Ascending aorta (tissue), 2 donors: ENCODE data around the gene PARP11. TPM values are rescaled to one million over a fixed set of nuclear protein-coding genes. Genes with fewer than 3 reads are reported as not detected.

Experiments
- DNase-seq, 2 donors: peaks; one replicate each; pipeline ENCODE4 v3.0.0-alpha.2; 2019; ENCODE audit warnings: low spot score in 2 of 2
- H3K27ac ChIP-seq, 2 donors: fragments of 200-600 bp; sonication (generic); one replicate each; pipeline ENCODE4 v1.5.1; 2016 to 2017; ENCODE audit warnings: mild to moderate bottlenecking in 1 of 2
- H3K27me3 ChIP-seq: fragments of 200-600 bp; sonication (generic); one replicate; pipeline ENCODE4 v1.5.1; 2017
- H3K36me3 ChIP-seq, 2 donors: fragments of 200-600 bp; sonication (generic); one replicate each; pipeline ENCODE4 v1.5.1; 2016
- H3K4me1 ChIP-seq, 2 donors: fragments of 200-600 bp; sonication (generic); one replicate each; pipeline ENCODE4 v1.5.1; 2016 to 2017; ENCODE audit warnings: mild to moderate bottlenecking in 1 of 2
- H3K4me3 ChIP-seq, 2 donors: fragments of 200-600 bp; sonication (generic); one replicate each; pipeline ENCODE4 v1.5.1; 2016 to 2017; ENCODE audit warnings: mild to moderate bottlenecking in 1 of 2
- H3K9me3 ChIP-seq, 2 donors: fragments of 200-600 bp; sonication (generic); one replicate each; pipeline ENCODE4 v1.5.1; 2016
- intact Hi-C: fragments of 100-400 bp; cut with DNase I; formaldehyde crosslinking; loops from one replicate; pipeline ENCODE4 v1.15.1; 2023
- total RNA-seq: library from RNA; depleted of rRNA; stranded (reverse); fragments of >200 nt; gene quantifications from one replicate; pipeline ENCODE4 v1.1.0, GENCODE V29; 2016
- TF ChIP-seq, protein P1 (sequence below), 3 experiments: fragments of 200-600 bp in 2 of 3; fragments of 450-650 bp in 1 of 3; sonication (generic) in 2 of 3; IDR thresholded peaks; one replicate each; pipeline ENCODE4 v1.5.1; 2016 to 2019; ENCODE audit warnings: antibody characterized with exemption in 3 of 3, mild to moderate bottlenecking in 1 of 3, moderate library complexity in 1 of 3

The PARP11 gene
- total RNA-seq, 1 donor from 2014 or later: 4.2 TPM

DNA sequence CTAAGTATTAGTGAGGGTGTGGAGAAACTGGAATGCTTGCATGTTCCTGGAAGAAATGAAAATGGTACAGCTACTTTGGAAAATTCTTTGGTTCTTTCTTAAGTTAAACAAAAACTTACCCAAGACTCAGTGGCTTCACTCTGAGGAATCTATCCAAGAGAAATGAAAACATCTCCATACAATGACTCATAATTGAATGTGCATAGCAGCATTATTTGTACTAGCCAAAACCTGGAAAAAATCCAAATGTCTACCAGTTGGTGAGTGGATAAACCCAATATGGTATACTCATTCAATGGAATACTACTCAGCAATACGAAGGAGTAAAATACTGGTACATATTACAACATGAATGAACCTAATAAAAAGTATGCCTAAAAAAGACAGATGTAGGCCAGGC is 102.3 kb downstream of the PARP11 start:
- Histone ChIP-seq H3K27me3 (no peaks in the 10 kb centered on the region), H3K27ac (no peak overlapping the region), H3K9me3 (no peaks in the 10 kb centered on the region), H3K36me3 (no peaks in the 10 kb centered on the region), H3K4me1 (no peaks in the 10 kb centered on the region), H3K4me3 (no peak overlapping the region)
- no peak for DNase-seq
- intact Hi-C loops: no loop called here
- TF ChIP-seq, protein P1, sequence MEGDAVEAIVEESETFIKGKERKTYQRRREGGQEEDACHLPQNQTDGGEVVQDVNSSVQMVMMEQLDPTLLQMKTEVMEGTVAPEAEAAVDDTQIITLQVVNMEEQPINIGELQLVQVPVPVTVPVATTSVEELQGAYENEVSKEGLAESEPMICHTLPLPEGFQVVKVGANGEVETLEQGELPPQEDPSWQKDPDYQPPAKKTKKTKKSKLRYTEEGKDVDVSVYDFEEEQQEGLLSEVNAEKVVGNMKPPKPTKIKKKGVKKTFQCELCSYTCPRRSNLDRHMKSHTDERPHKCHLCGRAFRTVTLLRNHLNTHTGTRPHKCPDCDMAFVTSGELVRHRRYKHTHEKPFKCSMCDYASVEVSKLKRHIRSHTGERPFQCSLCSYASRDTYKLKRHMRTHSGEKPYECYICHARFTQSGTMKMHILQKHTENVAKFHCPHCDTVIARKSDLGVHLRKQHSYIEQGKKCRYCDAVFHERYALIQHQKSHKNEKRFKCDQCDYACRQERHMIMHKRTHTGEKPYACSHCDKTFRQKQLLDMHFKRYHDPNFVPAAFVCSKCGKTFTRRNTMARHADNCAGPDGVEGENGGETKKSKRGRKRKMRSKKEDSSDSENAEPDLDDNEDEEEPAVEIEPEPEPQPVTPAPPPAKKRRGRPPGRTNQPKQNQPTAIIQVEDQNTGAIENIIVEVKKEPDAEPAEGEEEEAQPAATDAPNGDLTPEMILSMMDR (IDR thresholded peaks at IDR 0.05): no peak

DNA sequence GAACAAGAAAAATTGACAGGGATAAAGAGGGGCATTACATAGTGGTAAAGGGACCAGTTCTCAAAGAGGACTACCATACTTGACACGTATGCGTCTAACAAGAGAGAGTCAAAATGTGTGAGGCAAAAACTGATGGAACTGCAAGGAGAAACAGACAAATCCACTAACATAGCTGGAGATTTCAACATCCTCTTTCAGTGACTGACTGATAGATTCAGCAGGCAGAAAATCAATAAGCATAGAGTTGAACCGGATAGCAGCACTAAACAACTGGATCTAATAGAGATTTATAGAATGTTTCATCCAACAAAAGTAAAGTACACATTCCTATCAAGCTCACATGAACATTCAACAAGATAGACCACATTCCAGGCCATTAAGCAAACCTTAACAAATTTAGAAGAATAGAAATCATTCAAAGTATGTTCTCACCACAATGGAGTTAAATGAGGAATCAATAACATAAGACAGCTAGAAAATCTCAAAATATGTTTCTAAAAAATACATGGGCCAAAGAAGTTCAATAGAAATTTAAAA is 104.2 kb downstream of the PARP11 start:
- H3K4me3 ChIP-seq: no peak overlapping the region
- TF ChIP-seq, protein P1 (IDR thresholded peaks at IDR 0.05): no peak
- H3K9me3 ChIP-seq: no peaks in the 10 kb centered on the region
- DNase-seq: no peak
- H3K27me3 ChIP-seq: no peaks in the 10 kb centered on the region
- no peaks in the 10 kb centered on the region for H3K36me3 ChIP-seq
- no peak overlapping the region for H3K27ac ChIP-seq
- H3K4me1 ChIP-seq: no peaks in the 10 kb centered on the region
- intact Hi-C loops: no loop called here

DNA sequence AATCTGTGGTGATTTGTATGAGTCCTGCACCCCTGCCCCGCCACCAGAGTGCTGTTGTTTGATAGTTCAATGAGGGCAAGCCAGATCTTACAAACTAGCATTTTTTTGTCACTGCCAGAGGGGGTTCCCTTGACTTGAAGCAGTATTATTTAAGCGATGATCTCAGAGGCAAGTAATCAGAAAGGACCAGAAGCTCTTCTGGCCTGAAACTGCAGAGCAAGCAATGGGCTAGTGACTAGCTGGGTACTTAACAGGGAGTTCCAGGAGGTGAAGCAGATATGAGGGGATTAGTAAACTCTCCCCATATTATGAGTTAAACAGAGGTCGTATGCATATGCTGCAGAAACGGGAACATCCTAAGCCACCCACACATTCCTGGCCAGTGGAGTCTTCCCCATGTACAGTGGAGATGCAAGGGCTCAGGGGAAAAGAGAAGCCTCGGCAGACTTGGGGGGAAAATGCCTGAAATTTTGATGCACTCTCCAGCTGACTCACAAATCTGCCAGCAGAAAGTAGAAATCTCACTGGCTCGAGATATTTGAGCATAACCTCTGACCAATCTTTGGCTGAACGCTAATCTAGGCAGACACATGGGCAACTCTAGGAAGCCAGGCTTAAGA is 112.0 kb downstream of the PARP11 start:
- no peaks in the 10 kb centered on the region for H3K27me3 ChIP-seq
- H3K4me1 ChIP-seq: no peaks in the 10 kb centered on the region
- intact Hi-C loops: no loop called here
- no peak overlapping the region for H3K4me3 ChIP-seq
- no peak for DNase-seq
- H3K9me3 ChIP-seq: no peaks in the 10 kb centered on the region
- TF ChIP-seq, protein P1 (IDR thresholded peaks at IDR 0.05): no peak
- no peaks in the 10 kb centered on the region for H3K36me3 ChIP-seq
- H3K27ac ChIP-seq: no peak overlapping the region

DNA sequence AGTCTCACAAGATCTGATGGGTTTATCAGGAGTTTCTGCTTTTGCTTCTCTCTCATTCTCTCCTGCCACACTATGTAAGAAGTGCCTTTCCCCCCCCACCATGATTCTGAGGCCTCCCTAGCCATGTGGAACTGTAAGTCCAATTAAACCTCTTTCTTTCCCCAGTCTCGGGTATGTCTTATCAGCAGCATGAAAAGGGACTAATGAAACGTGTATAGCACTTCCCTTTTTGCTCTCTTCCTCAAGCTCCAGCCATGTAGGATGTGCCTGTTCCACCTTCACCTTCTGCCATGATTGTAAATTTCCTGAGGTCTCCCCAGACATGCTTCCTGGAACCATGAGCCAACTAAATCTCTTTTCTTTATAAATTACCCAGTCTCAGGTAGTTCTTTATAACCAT is 113.3 kb downstream of the PARP11 start:
- H3K27ac ChIP-seq: no peak overlapping the region
- intact Hi-C loops: no loop called here
- TF ChIP-seq, protein P1 (IDR thresholded peaks at IDR 0.05): no peak
- H3K36me3 ChIP-seq: no peaks in the 10 kb centered on the region
- no peak overlapping the region for H3K4me3 ChIP-seq
- DNase-seq: no peak
- H3K9me3 ChIP-seq: no peaks in the 10 kb centered on the region
- H3K4me1 ChIP-seq: no peaks in the 10 kb centered on the region
- H3K27me3 ChIP-seq: no peaks in the 10 kb centered on the region

Other genes with a start within 250 kb of the PARP11 start
- 0.53 TPM for gene CRACR2A, start 120.3 kb downstream of the PARP11 start, total RNA-seq